ENCODE measurements around the gene BCO2.

GRCh38 chr11:112255067-112255720, 79.9 kb downstream of the BCO2 start:
- TF ChIP-seq TAF1 (IDR thresholded peaks at IDR 0.05; ENCODE audit: borderline replicate concordance, insufficient read depth, low read length): no peak
- TF ChIP-seq REST (IDR thresholded peaks at IDR 0.05; ENCODE audit: insufficient read depth in 1 of 2, low read depth in 2 of 2, low read length in 2 of 2): no peak
- TF ChIP-seq POLR2AphosphoS5 (IDR thresholded peaks at IDR 0.05; ENCODE audit: low read depth, low read length): no peak
- no peak for TF ChIP-seq SIN3A (IDR thresholded peaks at IDR 0.05; ENCODE audit: borderline replicate concordance, insufficient read depth, low read length)
- TF ChIP-seq FOXP2 (optimal IDR thresholded peaks at IDR 0.05; ENCODE audit: borderline replicate concordance, extremely low read depth, extremely low read length, insufficient read depth): no peak

Data from PFSK-1 (cell line).